Measurements from ENCODE around the gene CANX.
A peak's percentile ranks its signal among the peaks of the same experiment; 100 is the strongest.

Gene CANX

GRCh38 chr5:179759581-179760551, 61.1 kb downstream of the CANX start:
- DNase-seq: no peak

- no peak for DNase-seq
Observed at GRCh38 chr5:179762079-179762780, 63.5 kb downstream of the CANX start.

DNA sequence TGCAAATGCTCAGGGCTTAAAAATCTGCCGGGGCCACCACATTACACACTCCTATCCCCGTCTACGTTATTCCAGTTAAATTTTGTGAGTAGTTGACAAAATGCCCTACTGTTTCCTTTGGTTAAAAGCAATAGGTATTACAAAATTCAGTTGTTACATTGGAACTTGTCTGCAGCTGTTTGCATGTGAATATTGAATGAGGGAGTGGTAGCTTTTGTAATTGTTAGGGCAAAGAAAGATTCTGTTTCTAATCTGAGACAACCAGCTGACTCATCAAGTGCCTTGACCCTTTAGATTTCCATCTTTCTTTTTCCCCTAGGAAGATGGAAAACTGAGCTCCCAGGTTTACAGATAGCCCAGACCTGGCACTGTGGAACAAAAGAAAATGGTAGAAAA, 64.0 kb downstream of the CANX start:
- DNase-seq: no peak

GRCh38 chr5:179763215-179763945, 64.6 kb downstream of the CANX start:
- DNase-seq: peak; percentile 67

DNA sequence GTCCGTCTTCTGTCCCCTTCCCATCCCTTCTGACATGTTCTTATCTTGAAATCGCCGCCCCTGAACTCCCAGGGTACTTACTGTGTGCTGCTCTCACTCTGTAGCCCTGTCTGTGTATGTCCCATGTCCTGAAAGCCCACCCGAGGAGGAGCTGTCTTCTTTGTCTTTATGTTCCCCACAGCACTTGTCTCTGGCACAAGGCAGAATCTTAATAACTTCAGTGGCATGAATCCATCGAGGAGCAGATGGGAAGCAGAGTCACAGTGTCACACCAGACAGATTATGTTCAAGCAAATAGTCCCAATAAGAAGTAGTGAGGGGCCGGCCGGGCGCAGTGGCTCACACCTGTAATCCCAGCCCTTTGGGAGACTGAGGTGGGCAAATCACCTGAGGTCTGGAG, 65.3 kb downstream of the CANX start:
- no peak for DNase-seq

DNA sequence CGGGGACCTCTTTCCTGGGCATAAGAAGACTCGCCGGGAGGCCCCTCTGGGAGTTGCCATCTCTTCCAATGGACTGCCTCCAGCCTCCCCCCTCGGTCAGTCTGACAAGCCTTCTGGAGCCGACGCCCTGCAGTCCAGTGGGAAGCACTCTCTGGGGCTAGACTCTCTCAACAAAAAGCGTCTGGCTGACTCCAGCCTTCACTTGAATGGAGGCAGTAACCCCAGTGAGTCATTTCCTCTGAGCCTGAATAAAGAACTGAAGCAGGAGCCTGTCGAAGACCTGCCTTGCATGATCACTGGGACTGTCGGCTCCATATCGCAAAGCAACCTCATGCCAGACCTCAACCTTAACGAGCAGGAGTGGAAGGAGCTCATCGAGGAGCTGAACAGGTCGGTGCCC, 66.6 kb downstream of the CANX start:
- no peak for DNase-seq

- DNase-seq: no peak
Observed at GRCh38 chr5:179766021-179766725, 67.4 kb downstream of the CANX start.

GRCh38 chr5:179766726-179767455, 68.1 kb downstream of the CANX start:
- DNase-seq: no peak

GRCh38 chr5:179767496-179768100, 68.8 kb downstream of the CANX start:
- DNase-seq: no peak

DNA sequence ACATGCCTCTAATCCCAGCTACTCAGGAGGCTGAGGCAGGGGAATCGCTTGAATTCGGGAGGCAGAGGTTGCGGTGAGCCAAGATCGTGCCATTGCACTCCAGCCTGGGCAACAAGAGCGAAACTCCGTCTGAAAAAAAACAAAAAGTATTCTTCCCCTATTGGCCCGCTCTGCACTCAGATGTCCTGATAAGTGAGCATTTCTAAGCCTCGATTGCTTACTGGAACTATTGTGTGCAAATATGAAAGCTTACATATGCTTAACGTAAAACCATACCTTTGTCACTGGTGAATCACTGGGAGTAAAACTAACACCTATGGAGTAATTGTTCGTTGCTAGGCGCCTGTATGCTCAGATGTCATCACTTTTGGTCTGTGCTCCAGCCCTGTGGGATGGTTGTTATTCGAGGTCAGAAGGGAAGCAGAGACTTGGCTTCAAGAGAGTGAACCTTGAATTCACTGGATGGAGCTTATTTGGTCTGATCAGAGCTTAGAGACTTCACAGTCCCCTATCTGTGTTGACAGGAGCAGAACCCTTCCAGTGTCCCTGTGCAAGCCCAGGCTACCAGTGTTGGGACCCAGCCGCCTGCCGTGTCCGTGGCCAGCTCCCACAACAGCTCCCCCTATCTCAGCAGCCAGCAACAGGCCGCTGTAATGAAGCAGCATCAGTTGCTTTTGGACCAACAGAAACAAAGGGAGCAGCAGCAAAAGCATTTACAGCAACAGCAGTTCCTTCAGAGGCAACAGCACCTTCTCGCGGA, 69.7 kb downstream of the CANX start:
- no peak for DNase-seq

- DNase-seq: no peak
Observed at GRCh38 chr5:179769271-179769670, 70.5 kb downstream of the CANX start.

GRCh38 chr5:179769796-179770195, 71.0 kb downstream of the CANX start:
- DNase-seq: no peak

DNA sequence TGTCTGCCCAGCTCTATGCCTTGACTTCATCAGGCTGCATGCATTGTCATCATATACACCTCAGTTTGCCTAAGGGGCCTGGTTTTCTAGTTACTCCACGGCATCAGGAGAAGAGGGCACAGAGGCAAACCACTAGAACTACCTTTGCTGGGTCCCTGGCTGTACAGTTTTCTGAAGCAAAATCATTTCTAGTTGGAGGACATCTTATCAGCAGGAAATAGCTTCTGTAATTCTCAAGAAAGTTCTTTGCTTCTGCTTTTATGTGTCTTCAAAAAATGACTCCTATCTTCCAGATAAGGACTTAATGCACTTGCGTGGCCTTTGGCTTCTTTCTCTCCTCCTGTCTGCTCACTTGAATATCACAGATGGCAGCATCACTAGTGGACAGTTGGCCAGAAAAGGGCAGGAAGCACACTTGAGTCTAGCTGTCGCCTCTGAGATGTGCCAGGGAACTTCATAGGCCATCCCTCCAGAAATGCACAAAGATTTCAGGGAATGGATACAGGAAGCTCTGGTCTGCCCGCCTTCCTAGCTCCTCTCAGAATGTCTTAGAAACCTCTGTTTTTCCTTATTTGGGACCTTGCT, 72.6 kb downstream of the CANX start:
- DNase-seq: no peak

GRCh38 chr5:179772351-179772750, 73.6 kb downstream of the CANX start:
- DNase-seq: peak; percentile 7

- no peak for DNase-seq
Observed at GRCh38 chr5:179773686-179774040, 74.9 kb downstream of the CANX start.

- no peak for DNase-seq
Observed at GRCh38 chr5:179774442-179774841, 75.7 kb downstream of the CANX start.

GRCh38 chr5:179776411-179776938, 77.7 kb downstream of the CANX start:
- no peak for DNase-seq

GRCh38 chr5:179777456-179777855, 78.7 kb downstream of the CANX start:
- no peak for DNase-seq

DNA sequence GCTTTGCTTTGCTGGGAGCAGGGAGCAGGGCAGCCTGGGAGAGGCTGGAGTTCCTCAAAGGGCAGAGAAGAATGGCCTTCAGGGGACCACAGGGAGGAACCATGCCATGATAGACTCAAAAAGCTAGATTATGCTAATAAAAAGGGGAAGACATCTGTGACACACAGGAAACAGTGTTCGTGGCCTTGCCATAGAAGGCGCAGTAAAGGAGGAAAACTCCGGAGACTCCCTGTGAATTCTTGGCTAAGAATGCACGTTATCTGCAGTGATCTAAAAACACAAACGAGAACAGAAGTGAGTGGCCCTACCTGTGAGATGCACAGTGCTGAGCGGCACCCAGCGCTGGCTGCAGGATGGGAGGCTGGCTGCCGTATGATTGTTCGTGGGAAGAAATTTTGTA, 79.1 kb downstream of the CANX start:
- no peak for DNase-seq

DNA sequence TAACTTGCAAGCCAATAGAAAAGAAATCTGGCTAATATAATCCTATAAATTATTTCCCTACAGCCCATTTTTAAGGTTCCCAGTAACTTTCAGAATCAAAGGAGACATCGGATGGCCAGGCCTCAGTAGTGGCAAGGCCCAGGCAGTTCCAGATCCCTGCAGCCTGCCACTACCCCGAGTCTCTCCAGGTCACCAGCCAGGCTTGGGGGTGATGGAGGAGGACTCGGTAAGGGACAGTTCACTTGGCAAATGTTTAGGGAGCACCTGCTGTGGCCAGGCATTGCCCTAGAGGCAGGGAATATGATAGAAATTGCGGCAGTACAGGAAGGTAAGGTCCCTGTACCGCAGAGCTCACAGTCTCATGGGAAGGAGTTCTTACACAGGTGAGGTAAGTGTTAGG, 79.8 kb downstream of the CANX start:
- DNase-seq: no peak

All from femur (tissue), 1 donor.